Left ventricle myocardium superior (tissue), 1 donor: Measurements from ENCODE around the gene SLC16A7. TPM values are rescaled to one million over a fixed set of nuclear protein-coding genes. Genes with fewer than 3 reads are reported as not detected.

Source experiments
- ATAC-seq: fragments of 200-7000 bp; cut with Tn5 transposase; one replicate; pipeline ENCODE4 v1.9.1; 2020; ENCODE audit warnings: mild to moderate bottlenecking, moderate library complexity
- DNase-seq: peaks from one replicate; pipeline ENCODE4 v3.0.0-alpha.2; 2020
- intact Hi-C: fragments of 100-400 bp; cut with micrococcal nuclease; formaldehyde crosslinking; loops from one replicate; pipeline ENCODE4 v1.11.0; 2022
- total RNA-seq: library from RNA; stranded (reverse); fragmentation: NEBNext Ultra II Directional; extraction: Animal tissue kit (Norgen Biotek cat#: 25700); gene quantifications from one replicate; pipeline ENCODE4 v1.2.1, GENCODE V29; 2021
- donor health status: DM: no; HTN: yes; CAD: no; lungs with severe emphysema.

SLC16A7 gene
- total RNA-seq, 1 donor from 2014 or later, result 129 TPM

GRCh38 chr12:59619461-59620240 is 23.8 kb downstream of the SLC16A7 start:
- DNase-seq (no peak), ATAC-seq (peak; percentile 21)
- intact Hi-C loops, result no loop called here

GRCh38 chr12:59620326-59620725 is 24.5 kb downstream of the SLC16A7 start:
- DNase-seq (no peak), ATAC-seq (no peak)
- intact Hi-C loops, result no loop called here

- no peak for ATAC-seq
These were observed 29.1 kb downstream of the SLC16A7 start for GRCh38 chr12:59624732-59625460.

GRCh38 chr12:59626382-59626781 is 30.6 kb downstream of the SLC16A7 start:
- DNase-seq (no peak), ATAC-seq (no peak)
- intact Hi-C loops, result no loop called here

More at GRCh38 chr12:59624732-59625460, 29.1 kb downstream of the SLC16A7 start:
- no peak for DNase-seq
- intact Hi-C loops, result no loop called here

- no peak for ATAC-seq
- intact Hi-C loops, result no loop called here
- DNase-seq, result no peak
These were observed 31.8 kb downstream of the SLC16A7 start for GRCh38 chr12:59627582-59627981.

- ATAC-seq (no peak), DNase-seq (no peak)
- intact Hi-C loops, result no loop called here
These were observed 34.1 kb downstream of the SLC16A7 start for GRCh38 chr12:59629890-59630289.

- intact Hi-C loops, result no loop called here
- DNase-seq (no peak), ATAC-seq (peak; percentile 88)
These were observed 36.6 kb downstream of the SLC16A7 start for GRCh38 chr12:59632408-59632807.

- intact Hi-C loops, result no loop called here
- DNase-seq (no peak), ATAC-seq (no peak)
These were observed 38.4 kb downstream of the SLC16A7 start for GRCh38 chr12:59634254-59634653.

GRCh38 chr12:59636945-59637691 is 41.3 kb downstream of the SLC16A7 start:
- DNase-seq (no peak), ATAC-seq (no peak)
- intact Hi-C loops, result no loop called here

- peak; percentile 31 for DNase-seq
- peak; percentile 60 for ATAC-seq
- intact Hi-C loops, result no loop called here
These were observed 41.9 kb downstream of the SLC16A7 start for GRCh38 chr12:59637692-59638070.

- intact Hi-C loops, result no loop called here
- DNase-seq, result no peak
- ATAC-seq, result peak; percentile 30
These were observed 47.7 kb downstream of the SLC16A7 start for GRCh38 chr12:59643550-59643949.

GRCh38 chr12:59645242-59645641 is 49.4 kb downstream of the SLC16A7 start:
- DNase-seq (no peak), ATAC-seq (no peak)
- intact Hi-C loops, result no loop called here

- DNase-seq (no peak), ATAC-seq (no peak)
- intact Hi-C loops, result no loop called here
These were observed 50.8 kb downstream of the SLC16A7 start for GRCh38 chr12:59646636-59647035.

GRCh38 chr12:59649203-59649602 is 53.4 kb downstream of the SLC16A7 start:
- intact Hi-C loops, result no loop called here
- DNase-seq (no peak), ATAC-seq (no peak)

- ATAC-seq (peak; percentile 88), DNase-seq (no peak)
- intact Hi-C loops, result no loop called here
These were observed 54.9 kb downstream of the SLC16A7 start for GRCh38 chr12:59650588-59651228.

GRCh38 chr12:59651229-59651920 is 55.5 kb downstream of the SLC16A7 start:
- no peak for DNase-seq
- intact Hi-C loops, result no loop called here
- ATAC-seq, result peak; percentile 13

GRCh38 chr12:59652130-59652529 is 56.3 kb downstream of the SLC16A7 start:
- DNase-seq (no peak), ATAC-seq (no peak)
- intact Hi-C loops, result no loop called here

GRCh38 chr12:59654061-59654460 is 58.2 kb downstream of the SLC16A7 start:
- ATAC-seq, result no peak
- intact Hi-C loops, result no loop called here
- no peak for DNase-seq

GRCh38 chr12:59657266-59657665 is 61.4 kb downstream of the SLC16A7 start:
- DNase-seq, result no peak
- intact Hi-C loops, result no loop called here

More at GRCh38 chr12:59657266-59657665, 61.4 kb downstream of the SLC16A7 start:
- no peak for ATAC-seq
